PC-9 (cell line): ENCODE measurements around the gene NECTIN3.

Experiments used
- CTCF ChIP-seq: fragments of 200-600 bp; sonication (generic); conservative IDR thresholded peaks from 2 replicates; pipeline ENCODE4 v1.6.1; 2017; ENCODE audit warnings: mixed run types, antibody characterized with exemption, mild to moderate bottlenecking, moderate library complexity
- EZH2 ChIP-seq: fragments of 200-600 bp; sonication (generic); IDR thresholded peaks from 2 replicates; pipeline ENCODE4 v1.8.0; 2017; ENCODE audit warnings: antibody characterized with exemption, low read depth

DNA sequence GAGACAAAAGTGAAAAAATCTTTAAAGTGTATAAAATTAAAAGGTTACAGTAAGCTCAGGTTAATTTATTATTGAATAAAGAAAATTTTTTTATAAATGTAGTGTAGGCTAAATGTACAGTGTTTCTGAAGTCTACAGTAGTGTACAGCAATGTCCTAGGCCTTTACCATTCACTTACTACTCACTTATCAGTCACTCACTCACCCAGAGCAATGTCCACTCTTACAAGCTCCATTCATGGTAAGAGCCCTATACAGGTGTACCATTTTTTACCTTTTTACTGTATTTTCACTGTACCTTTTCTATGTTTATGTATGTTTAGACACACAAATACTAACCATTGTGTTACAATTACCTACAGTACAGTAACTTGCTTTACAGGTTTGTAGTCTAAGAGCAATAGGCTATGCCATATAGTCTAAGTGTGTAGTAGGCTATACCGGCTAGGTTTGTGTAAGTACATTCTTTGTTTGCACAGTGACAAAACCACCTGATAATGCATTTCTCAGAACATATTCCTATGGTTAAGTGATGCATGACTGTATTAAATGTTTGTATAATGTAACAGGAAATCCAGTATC lies 38.1 kb upstream of the NECTIN3 start:
- no peak for TF ChIP-seq CTCF
- TF ChIP-seq EZH2 = no peak
